Nucleus accumbens (tissue), 56 donors: ENCODE data around the gene YRDC.
"Not testable (repeated sequence)": the region's sequence is repeated elsewhere in the genome, so short reads cannot be mapped to it uniquely, and the experiment has no call there.

Experiments
- DNase-seq, 56 donors: peaks; one replicate each; lab custom pipeline; 2025; lab: John Stamatoyannopoulos, UW

Gene YRDC

DNA sequence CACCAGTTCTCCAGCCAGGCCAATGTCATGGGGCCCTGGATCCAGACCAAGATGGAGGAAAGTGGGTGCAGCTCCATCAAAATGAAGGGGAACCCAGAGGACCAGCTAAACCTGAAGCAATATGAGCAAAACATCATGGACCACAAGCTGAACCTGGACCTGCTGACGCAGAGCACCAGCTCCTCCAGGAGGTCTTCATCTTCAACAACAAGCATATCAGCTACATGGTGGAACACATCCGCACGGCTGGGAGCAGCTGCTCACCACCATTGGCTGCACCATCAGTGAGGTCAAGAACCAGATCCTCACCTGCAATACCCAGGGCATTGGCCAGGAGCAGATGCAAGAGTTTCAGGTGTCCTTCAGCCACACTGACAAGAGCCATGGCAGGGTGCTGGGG lies 29.4 kb downstream of the YRDC start:
- no peak for DNase-seq

DNA sequence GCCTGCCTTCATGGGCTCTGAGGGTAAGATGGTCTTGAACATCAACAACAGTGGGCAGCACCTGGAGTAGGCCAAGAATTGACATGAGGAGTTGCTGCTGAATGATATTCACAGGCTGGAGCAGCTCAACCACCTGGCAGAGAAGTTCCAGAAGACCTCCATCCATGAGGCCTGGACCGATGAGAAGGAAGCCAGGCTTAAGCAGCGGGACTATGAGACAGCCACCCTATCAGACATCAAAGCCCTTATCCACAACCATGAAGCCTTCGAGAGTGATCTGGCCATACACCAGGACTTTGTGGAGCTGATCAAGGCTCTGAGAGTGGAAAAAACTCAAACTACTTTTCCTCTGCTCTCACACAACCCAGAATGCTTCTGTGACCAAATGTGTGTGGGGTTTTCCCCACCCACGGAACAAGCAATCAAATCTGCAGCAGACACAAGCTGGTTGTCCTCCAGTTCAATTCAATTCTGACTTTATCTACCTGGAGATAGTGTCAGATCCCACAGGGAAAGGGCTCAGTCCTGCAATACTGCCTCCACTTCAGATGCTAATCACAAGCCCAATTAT lies 31.0 kb downstream of the YRDC start:
- DNase-seq, result no peak

- DNase-seq, result not testable (repeated sequence)
These were observed 36.6 kb downstream of the YRDC start for GRCh38 chr1:37771440-37771839.

DNA sequence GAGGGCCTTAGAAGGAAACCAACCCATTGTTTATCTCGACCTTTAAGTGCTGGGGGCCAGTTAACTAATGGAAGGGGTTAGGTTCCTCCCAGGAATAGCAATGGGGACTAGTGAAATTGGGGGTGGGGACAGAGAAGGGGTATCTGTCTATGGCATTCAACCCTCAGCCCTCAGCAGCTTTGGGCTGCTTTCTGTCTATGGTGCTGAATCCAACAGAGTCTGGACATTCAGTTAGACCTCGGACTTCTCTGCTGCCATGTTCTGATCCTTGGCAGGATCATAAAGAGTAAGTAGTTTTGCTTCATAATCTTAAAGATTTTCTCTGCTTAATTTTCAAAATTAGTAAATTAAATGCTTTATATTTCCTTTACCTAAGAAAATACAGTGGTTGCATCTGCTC lies 40.5 kb downstream of the YRDC start:
- DNase-seq, result no peak

DNA sequence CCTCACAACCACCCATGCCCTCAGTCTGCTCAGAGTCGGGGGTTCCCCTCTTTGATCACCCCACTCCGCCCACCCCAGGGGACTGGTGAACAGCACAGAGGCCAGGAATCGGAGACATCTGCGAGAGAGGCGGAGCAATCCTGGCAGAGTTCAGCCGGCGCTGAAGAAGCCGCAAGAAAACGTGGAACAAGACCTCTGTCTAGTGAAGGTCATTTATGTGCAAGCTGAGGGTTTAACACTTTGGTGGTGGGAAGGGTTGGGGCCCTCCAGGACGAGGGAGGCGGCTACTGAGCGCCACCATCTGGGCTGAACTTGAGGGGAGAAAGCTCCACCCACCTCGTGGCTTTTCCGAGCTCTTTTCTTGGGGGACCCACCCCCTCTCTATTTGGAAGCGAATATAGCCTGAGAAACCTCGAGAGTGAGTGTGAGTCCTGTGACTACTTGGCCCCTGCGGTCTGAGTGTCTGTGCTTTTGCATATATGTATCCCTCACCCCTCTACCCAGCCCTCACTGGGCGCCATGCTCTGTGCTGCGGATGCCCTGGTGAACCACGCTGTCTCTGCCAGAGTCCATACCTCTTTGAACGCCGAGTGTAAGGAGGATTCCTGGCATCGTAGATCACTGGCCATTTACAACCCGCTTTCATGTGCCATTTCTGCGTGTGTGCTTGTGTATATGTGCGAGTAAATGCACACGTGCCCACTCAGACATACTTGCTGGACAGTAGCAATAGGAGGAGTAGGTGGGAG lies 41.9 kb downstream of the YRDC start:
- DNase-seq, result peak in 19 of 56 donors; percentile 11 to 52 (median 30)

DNA sequence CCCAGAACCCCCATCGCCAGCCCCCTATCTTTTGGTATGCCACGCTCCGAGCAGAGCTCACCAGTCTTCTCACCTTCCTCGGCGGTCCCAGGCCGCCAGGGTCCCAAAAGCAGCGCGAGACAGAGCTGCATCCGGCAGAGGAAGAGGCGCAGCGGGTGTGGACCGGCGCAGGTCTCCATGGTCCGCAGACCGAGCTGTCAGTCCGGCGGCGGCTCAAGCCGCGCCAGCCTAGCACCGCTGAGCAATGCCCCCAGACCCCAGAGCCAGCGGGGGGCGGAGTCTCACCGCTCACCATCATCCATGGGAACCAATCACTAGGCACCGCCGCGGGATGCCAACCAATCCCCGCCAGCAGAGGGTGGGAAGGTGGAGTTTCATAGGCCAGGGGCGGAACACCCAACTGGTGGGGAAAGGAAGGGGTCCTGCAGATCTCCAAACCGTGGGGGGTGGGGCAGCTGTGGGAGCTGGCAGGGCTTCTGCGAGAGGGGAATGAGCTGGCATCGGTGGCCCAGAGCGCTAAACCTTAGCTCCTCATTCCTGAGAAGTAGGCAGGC lies 43.0 kb downstream of the YRDC start, which contains the start of gene EPHA10:
Gene EPHA10 (minus strand): TSS at position 233 of the 554 bp plus-strand sequence. CDS start 54 bp downstream, at position 179.
- DNase-seq, result peak in 41 of 56 donors; percentile 18 to 88 (median 56)

DNA sequence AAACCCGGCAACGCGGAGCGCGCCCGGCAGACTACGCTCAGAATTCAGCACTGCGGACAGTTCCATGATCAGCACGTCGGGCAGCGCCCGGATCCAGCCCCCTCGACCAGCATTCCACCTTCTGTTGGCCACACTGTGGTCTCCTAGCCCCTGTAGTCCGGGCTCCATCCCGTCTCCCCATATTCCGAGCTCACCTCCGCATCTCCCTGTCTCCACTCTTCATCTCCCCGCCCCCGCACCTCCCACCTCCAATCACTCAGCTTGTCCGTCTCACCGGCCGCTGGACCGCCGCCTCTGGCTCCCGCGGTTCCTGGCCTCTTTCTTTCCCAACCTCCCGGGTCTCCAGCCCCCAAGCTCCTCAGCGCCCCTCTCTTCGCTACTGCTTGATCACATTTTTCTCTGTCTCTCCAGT lies 43.6 kb downstream of the YRDC start:
- DNase-seq, result peak in 17 of 56 donors; percentile 9 to 55 (median 39)

DNA sequence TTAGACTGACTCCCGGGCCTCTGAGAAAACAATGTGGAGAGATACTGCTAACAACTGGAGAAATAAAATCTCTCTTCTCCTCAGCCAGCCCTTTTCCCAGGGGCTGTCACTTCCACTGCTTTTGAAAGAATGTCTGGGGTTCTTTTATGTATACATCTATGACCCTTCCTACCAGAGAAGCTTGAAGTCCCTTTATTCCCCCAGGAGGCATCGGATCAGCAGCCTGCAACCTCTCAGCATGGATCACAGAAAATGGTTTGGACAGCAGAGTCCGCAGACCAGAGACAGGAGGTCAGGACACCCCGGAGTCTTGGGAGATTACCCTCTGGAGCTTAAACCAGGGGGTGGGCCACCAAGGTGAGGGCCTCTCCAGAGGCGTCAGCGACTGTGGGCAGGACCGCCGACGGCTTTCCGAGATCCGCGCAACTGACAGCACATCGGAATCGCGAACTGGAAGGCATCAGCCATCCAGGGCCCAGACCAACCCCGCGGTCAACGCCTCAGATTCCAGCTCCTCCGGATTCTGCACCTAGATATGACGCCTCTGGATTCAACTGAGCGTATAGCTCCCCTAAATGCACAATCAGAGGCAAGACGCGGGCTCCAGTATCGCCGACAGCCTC lies 44.1 kb downstream of the YRDC start:
- peak in 2 of 56 donors; percentile 7 to 13 for DNase-seq

GRCh38 chr1:37762516-37762915 lies 45.5 kb downstream of the YRDC start:
- DNase-seq, result no peak

- DNase-seq, result no peak
These were observed 46.5 kb downstream of the YRDC start for GRCh38 chr1:37761416-37762095.

GRCh38 chr1:37759451-37759850 lies 48.6 kb downstream of the YRDC start:
- DNase-seq, result peak in 1 of 56 donors; percentile 35

DNA sequence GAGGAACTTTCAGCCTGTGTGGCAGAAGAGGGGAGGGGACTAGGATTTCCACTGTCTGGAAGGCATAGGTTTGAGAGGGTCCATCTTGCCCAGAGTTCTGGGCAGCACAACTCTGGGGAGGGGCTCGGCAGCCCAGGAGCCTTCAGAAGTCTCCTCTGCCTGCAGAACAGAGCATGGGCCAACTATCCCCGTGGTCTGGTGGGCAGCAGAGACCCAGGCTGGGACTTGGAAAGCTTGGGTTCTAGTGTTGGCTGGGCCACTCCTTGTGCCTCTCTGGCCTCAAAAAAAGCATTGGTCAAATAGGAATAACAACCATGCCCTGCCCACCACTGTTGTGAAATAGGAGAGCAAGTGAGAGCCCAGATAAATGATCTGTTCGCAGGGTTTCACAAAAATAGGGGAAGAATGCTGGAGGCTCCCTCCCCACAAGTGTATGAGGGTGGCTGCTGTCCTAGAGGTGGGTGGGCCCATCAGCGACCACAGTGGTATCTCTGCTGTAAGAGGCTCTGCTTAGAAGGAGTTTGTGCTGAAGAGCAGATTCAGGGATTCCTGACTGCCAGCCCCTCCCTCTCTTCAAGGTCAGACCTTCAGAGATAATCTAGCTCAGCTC lies 52.0 kb downstream of the YRDC start:
- DNase-seq, result no peak

DNA sequence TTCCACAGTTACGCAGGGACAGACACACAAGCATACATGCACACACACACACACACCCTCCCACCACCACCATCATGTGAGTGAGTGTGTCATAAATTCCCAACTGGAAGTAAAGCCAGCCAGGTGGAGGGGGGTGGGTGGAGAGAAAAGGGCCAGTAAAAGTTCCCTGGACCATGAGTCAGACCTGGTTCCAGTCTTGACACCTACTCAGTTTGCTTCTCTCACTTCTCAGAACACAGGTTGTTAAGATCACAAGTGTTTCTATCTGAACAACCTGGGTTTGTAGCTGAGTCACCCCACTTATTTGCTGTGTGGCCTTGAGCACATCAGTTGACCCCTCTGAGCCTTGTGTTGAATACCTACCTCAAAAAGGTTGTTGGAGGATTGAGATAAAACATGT lies 52.7 kb downstream of the YRDC start:
- DNase-seq, result peak in 2 of 56 donors; percentile 16 to 40

DNA sequence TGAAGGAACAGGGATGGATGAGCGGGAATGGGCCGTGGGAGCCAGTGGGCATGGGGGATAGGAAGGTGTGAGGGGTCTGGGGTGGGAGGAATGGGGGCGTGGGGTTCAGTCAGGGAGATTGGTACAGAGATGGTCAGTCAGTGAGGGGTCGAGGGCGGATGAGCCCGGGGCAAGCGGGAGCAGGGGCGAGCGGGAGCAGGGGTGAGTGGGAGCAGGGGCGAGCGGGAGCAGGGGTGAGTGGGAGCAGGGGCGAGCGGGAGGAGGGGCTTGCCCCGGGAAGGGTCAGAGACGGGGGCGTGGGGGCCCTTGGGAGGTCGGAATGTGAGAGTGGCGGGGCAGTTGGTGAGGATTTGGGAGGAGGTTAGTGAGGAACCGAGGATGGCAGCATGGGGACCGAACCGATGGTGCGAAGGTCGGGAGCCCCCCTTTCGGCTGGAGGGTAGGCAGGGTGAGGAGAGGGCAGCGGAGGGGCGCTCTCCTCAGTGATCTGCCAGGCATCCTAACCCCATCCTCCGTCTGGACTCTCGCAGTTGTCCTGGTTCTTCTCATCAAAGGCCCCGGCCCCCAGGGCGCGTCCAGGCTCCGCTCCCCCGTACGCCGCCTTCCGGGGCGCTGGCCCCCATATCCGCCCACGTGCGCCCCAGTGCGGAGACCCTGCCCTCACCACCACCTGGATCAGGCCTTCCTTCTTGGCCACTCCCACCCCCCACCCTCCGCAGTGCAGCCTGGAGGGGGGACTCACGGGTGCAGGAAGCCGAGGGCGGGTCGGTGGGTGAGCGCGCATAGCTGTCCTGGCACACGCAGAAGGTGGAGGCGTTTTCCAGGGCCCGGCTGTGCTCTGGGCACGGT lies 54.3 kb downstream of the YRDC start:
- DNase-seq, result no peak
